A549 (cell line): Measurements from ENCODE around the gene SLC6A6. TPM values are rescaled to one million over a fixed set of nuclear protein-coding genes. Genes with fewer than 3 reads are reported as not detected.

Experiments used
- ATAC-seq, 2 experiments: fragments of 200-7000 bp in 1 of 2; fragments of >200 bp in 1 of 2; cut with Nextera tagmentation in 1 of 2; cut with Tn5 transposase in 1 of 2; 3 replicates each; pipeline versions ENCODE4 v1.8.0 to v1.9.1; 2018 to 2020; ENCODE audit warnings: mild to moderate bottlenecking in 1 of 2, moderate library complexity in 1 of 2
- CTCF ChIA-PET: fragments of 300-600 bp; sonication (Branson Sonifier 250); formaldehyde crosslinking; extraction: SDS; loops from one replicate; lab custom pipeline; 2021; ENCODE audit warnings: antibody characterized with exemption, inconsistent platforms; lab: Yijun Ruan, JAX
- POLR2A ChIA-PET: fragments of 350-600 bp; formaldehyde crosslinking; extraction: SDS; loops from one replicate; lab custom pipeline; 2021; ENCODE audit warnings: antibody characterized with exemption, inconsistent platforms; lab: Yijun Ruan, JAX
- DNase-seq, 2 experiments: peaks; one replicate each; pipeline versions ENCODE4 v3.0.0 to v3.0.0-alpha.2; 2011 to 2016; ENCODE audit warnings: low read depth in 1 of 2, low spot score in 1 of 2
- FAIRE-seq: peaks from 2 replicates; lab custom pipeline; 2011; peaks lifted over from hg19 to GRCh38; lab: Jason Lieb, UNC
- H3K27ac ChIP-seq, 2 experiments: fragments of >200 bp; sonication (Bioruptor Twin); formaldehyde crosslinking; 3 replicates each; pipeline ENCODE4 v1.5.1; 2016 to 2017
- H3K4me1 ChIP-seq: fragments of >200 bp; sonication (Bioruptor Twin); formaldehyde crosslinking; 3 replicates; pipeline ENCODE4 v1.6.1; 2016
- H3K4me2 ChIP-seq: fragments of >200 bp; sonication (Bioruptor Twin); formaldehyde crosslinking; 3 replicates; pipeline ENCODE4 v1.6.1; 2016
- H3K4me3 ChIP-seq: fragments of >200 bp; sonication (Bioruptor Twin); formaldehyde crosslinking; 3 replicates; pipeline ENCODE4 v1.5.1; 2016
- H3K9me3 ChIP-seq: fragments of >200 bp; sonication (Bioruptor Twin); formaldehyde crosslinking; 3 replicates; pipeline ENCODE4 v1.6.1; 2016
- CBX8 ChIP-seq: fragments of 200-600 bp; sonication (generic); IDR thresholded peaks from 2 replicates; pipeline ENCODE4 v1.6.1; 2016
- CEBPB ChIP-seq, 2 experiments: fragments of >200 bp in 1 of 2; sonication (Bioruptor Twin) in 1 of 2; formaldehyde crosslinking in 1 of 2; IDR thresholded peaks; 2 replicates each; pipeline ENCODE4 v1.6.1; 2012 to 2016
- CHD2 ChIP-seq: fragments of 150-350 bp; IDR thresholded peaks from 2 replicates; pipeline ENCODE4 v1.6.1; 2014; ENCODE audit warnings: low read length; ENCODE audit not compliant: partially characterized antibody
- CHD4 ChIP-seq: fragments of 200-600 bp; sonication (generic); IDR thresholded peaks from 2 replicates; pipeline ENCODE4 v1.6.1; 2016; ENCODE audit warnings: antibody characterized with exemption, mild to moderate bottlenecking, borderline replicate concordance
- EHMT2 ChIP-seq: fragments of 200-600 bp; sonication (generic); IDR thresholded peaks from 2 replicates; pipeline ENCODE4 v1.6.1; 2016; ENCODE audit warnings: antibody characterized with exemption, low read depth, mild to moderate bottlenecking, moderate library complexity
- ELK1 ChIP-seq: fragments of 150-350 bp; IDR thresholded peaks from 2 replicates; pipeline ENCODE4 v1.6.1; 2014; ENCODE audit warnings: low read depth, mild to moderate bottlenecking, low read length
- EP300 ChIP-seq, 2 experiments: fragments of >200 bp; sonication (Bioruptor Twin); formaldehyde crosslinking; IDR thresholded peaks; 2 replicates in 1 of 2; 3 replicates in 1 of 2; pipeline ENCODE4 v1.6.1; 2016 to 2017
- FOSL2 ChIP-seq, 2 experiments: fragments of 450-650 bp in 1 of 2; fragments of >200 bp in 1 of 2; sonication (Bioruptor Twin) in 1 of 2; formaldehyde crosslinking; IDR thresholded peaks; 2 replicates each; pipeline versions ENCODE4 v1.5.0 to v1.6.1; 2016 to 2020; ENCODE audit warnings: mild to moderate bottlenecking in 1 of 2, moderate library complexity in 1 of 2
- HEYL ChIP-seq: fragments of 250-450 bp; sonication (Bioruptor Pico); IDR thresholded peaks from 2 replicates; pipeline ENCODE4 v1.8.0; 2021; ENCODE audit warnings: mild to moderate bottlenecking, moderate library complexity
- HMGXB4 ChIP-seq: fragments of 250-450 bp; sonication (Bioruptor Pico); IDR thresholded peaks from 2 replicates; pipeline ENCODE4 v1.5.0; 2021; ENCODE audit warnings: mild to moderate bottlenecking, moderate library complexity, borderline replicate concordance
- JUN ChIP-seq, 2 experiments: fragments of >200 bp; sonication (Bioruptor Twin); formaldehyde crosslinking; IDR thresholded peaks; 2 replicates in 1 of 2; 3 replicates in 1 of 2; pipeline ENCODE4 v1.6.1; 2016 to 2017
- KDM5A ChIP-seq: fragments of 200-600 bp; sonication (generic); IDR thresholded peaks from 2 replicates; pipeline ENCODE4 v1.6.1; 2016; ENCODE audit warnings: antibody characterized with exemption, mild to moderate bottlenecking
- MAFK ChIP-seq: fragments of 450-650 bp; IDR thresholded peaks from 2 replicates; pipeline ENCODE4 v1.6.1; 2014; ENCODE audit not compliant: partially characterized antibody
- NR3C1 ChIP-seq: fragments of >200 bp; sonication (Bioruptor Twin); formaldehyde crosslinking; IDR thresholded peaks from 3 replicates; pipeline ENCODE4 v1.6.1; 2017
- PHF8 ChIP-seq: fragments of 200-600 bp; sonication (generic); IDR thresholded peaks from 2 replicates; pipeline ENCODE4 v1.6.1; 2016; ENCODE audit warnings: low read depth, mild to moderate bottlenecking, antibody characterized with exemption, moderate library complexity, borderline replicate concordance
- POLR2A ChIP-seq: IDR thresholded peaks from 2 replicates; pipeline ENCODE4 v1.6.1; 2012; ENCODE audit warnings: mild to moderate bottlenecking, low read length
- RARB ChIP-seq: fragments of 250-450 bp; sonication (Bioruptor Pico); IDR thresholded peaks from 2 replicates; pipeline ENCODE4 v1.8.0; 2021; ENCODE audit warnings: mild to moderate bottlenecking, moderate library complexity
- REST ChIP-seq: fragments of 200-600 bp; sonication (generic); IDR thresholded peaks from 2 replicates; pipeline ENCODE4 v1.6.1; 2016; ENCODE audit warnings: antibody characterized with exemption, mild to moderate bottlenecking, moderate library complexity
- RNF2 ChIP-seq: fragments of 200-600 bp; sonication (generic); IDR thresholded peaks from 2 replicates; pipeline ENCODE4 v1.6.1; 2016; ENCODE audit warnings: low read depth, mild to moderate bottlenecking, antibody characterized with exemption, moderate library complexity, borderline replicate concordance
- TFCP2L1 ChIP-seq: fragments of 250-450 bp; sonication (Bioruptor Pico); IDR thresholded peaks from 2 replicates; pipeline ENCODE4 v1.5.0; 2021; ENCODE audit warnings: mild to moderate bottlenecking
- ZFP36 ChIP-seq: fragments of 450-650 bp; IDR thresholded peaks from 2 replicates; pipeline ENCODE4 v1.6.1; 2014; ENCODE audit warnings: borderline replicate concordance; ENCODE audit not compliant: partially characterized antibody
- ZNF302 ChIP-seq: fragments of 250-450 bp; sonication (Bioruptor Pico); IDR thresholded peaks from 2 replicates; pipeline ENCODE4 v1.9.0; 2021; ENCODE audit warnings: inconsistent platforms, mild to moderate bottlenecking, moderate library complexity
- WGBS: methylation state at CpG from one replicate; pipeline ENCODE4 v1.1.6; 2017; ENCODE audit errors: missing lambda C conversion rate; 5-methylcytosine and 5-hydroxymethylcytosine counted together
- polyA plus RNA-seq, 4 experiments: library from polyadenylated mRNA; depleted of rRNA in 3 of 4; stranded (reverse); fragments of >200 nt; fragmentation: RNase III in 1 of 4; extraction: RNeasy Plus Mini Kit Qiagen cat#74134 plus additional on column Dnase treatment in 1 of 4; gene quantifications; 2 replicates in 3 of 4; 3 replicates in 1 of 4; pipeline ENCODE4 v1.2.3, GENCODE V29; 2011 to 2017

The SLC6A6 gene
- polyA plus RNA-seq, 2 of the 4 experiments (the other 2 are of a cell fraction) = 73.3 to 73.8 TPM

GRCh38 chr3:14426305-14426620 lies 23.9 kb downstream of the SLC6A6 start:
- Histone ChIP-seq H3K9me3 (no peaks in the 10 kb centered on the region), H3K27ac (no peak overlapping the region), H3K4me1 (peaks cover 75% of the 10 kb centered on the region), H3K4me3 (no peak overlapping the region), H3K4me2 (no peak overlapping the region)
- DNase-seq = no peak
- ChIA-PET CTCF (interaction anchor here (1.3 to 5.4 kb wide), 4 partner anchors 11 to 165 kb away, joined by 4 to 16 read pairs (median 6); no protein-coding TSS in a partner anchor), POLR2A (no interaction called here)
- ATAC-seq = no peak
- no peak for FAIRE-seq
- no peak for TF ChIP-seq RARB (CRISPR knock-in tag)
- no peak for TF ChIP-seq PHF8
- TF ChIP-seq RNF2 = no peak
- no peak for TF ChIP-seq HEYL (CRISPR knock-in tag)
- WGBS = 89% methylated on average over 5 of the region's 5 CpGs

- Histone ChIP-seq H3K27ac (peak overlapping the region in 1 of 2 experiments; percentile 40; a peak in 3 of 6 replicates), H3K9me3 (no peaks in the 10 kb centered on the region), H3K4me3 (no peak overlapping the region), H3K4me1 (peaks cover 75% of the 10 kb centered on the region), H3K4me2 (no peak overlapping the region)
- 87% methylated on average over 7 of the region's 7 CpGs for WGBS
- ATAC-seq (no peak), FAIRE-seq (no peak), DNase-seq (no peak)
- ChIA-PET POLR2A (no interaction called here), CTCF (interaction anchor here (0.8 to 5.4 kb wide), 4 partner anchors 10 to 166 kb away, joined by 3 to 16 read pairs (median 5); no protein-coding TSS in a partner anchor)
- TF ChIP-seq EHMT2 (no peak), ZFP36 (no peak), POLR2A (no peak), ZNF302 (no peak), REST (no peak), HMGXB4 (no peak), EP300 (IDR thresholded peaks at IDR 0.05) (no peak)
Observed at GRCh38 chr3:14428087-14429033, 26.0 kb downstream of the SLC6A6 start.

GRCh38 chr3:14429237-14429636 lies 26.8 kb downstream of the SLC6A6 start:
- no peak for DNase-seq
- ChIA-PET CTCF (interaction anchor here (1.5 to 2.1 kb wide), 2 partner anchors 9 to 27 kb away, joined by 5 to 7 read pairs; partner anchors contain the start of gene SLC6A6), POLR2A (no interaction called here)
- WGBS = 89% methylated on average over 5 of the region's 5 CpGs
- no peaks in the 10 kb centered on the region for H3K9me3 ChIP-seq
- TF ChIP-seq TFCP2L1 (no peak), HMGXB4 (no peak), EHMT2 (no peak), RNF2 (no peak), CHD4 (no peak), CHD2 (no peak), KDM5A (no peak), CBX8 (no peak), CEBPB (IDR thresholded peaks at IDR 0.05) (no peak), MAFK (no peak), JUN (IDR thresholded peaks at IDR 0.05) (no peak), PHF8 (no peak), ELK1 (no peak), HEYL (CRISPR knock-in tag) (no peak), FOSL2 (IDR thresholded peaks at IDR 0.05) (no peak), FOSL2 (CRISPR knock-in tag; IDR thresholded peaks at IDR 0.05) (no peak), NR3C1 (no peak)
- ATAC-seq = no peak
- H3K4me3 ChIP-seq = no peak overlapping the region
- H3K4me1 ChIP-seq = peaks cover 75% of the 10 kb centered on the region
- H3K4me2 ChIP-seq = no peak overlapping the region
- H3K27ac ChIP-seq = peak overlapping the region in 1 of 2 experiments; percentile 40; a peak in 1 of 6 replicates
- no peak for FAIRE-seq
